Inflammatory macrophage treated with lipopolysaccharide for 1 hour (primary cell): ENCODE measurements around the gene SS18L1.

Experiments used
- DNase-seq, 2 donors: peaks; one replicate each; pipeline ENCODE4 v3.0.0-alpha.2; 2020 to 2022

Gene SS18L1

DNA sequence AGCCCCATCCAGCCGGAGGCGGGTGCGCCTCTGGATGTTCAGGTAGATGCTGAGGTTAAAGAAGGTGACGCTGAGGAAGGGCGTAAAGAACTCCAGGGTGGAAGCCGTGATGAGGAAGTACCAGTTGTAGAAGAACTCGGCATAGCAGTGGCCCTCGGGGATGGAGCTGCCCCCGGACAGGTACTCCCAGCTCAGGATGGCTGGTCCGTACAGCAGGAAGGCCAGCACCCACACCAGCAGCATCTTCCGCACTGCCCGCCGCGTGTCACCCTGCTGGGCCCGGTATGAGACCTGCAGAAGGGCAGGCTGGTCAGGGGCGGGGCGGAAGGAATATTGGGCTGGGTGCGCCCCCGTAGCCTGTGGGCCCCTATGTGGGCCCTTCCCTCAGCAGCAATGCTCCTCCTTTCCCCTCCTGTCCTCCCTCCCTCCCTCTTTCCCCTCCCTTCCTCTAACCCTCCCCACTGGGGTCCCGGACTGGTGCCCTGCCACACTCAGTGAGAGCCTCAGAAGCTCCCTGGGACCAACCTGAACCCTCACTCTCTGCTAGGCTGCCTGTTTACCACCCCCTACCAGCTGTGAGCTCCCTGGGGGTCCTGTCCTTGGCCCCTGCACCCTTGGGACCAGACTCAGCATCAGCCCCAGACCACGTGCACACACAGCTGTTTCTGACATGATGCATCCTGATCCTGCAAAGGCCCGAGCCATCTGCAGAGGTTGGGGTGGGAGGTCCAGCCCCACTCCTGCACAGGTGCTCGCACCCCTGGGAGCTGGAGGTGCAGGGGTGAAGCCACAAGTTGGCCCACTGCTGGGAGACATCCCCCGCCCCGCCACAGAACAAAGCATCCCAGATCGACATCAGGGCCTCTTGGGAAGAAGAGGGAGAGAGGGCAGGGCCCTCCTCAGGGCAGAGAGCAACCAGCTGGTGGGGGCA is 73.3 kb downstream of the SS18L1 start:
- DNase-seq, result no peak

GRCh38 chr20:62217913-62218773 is 74.6 kb downstream of the SS18L1 start:
- DNase-seq, result no peak

GRCh38 chr20:62219101-62219991 is 75.8 kb downstream of the SS18L1 start:
- DNase-seq, result no peak

DNA sequence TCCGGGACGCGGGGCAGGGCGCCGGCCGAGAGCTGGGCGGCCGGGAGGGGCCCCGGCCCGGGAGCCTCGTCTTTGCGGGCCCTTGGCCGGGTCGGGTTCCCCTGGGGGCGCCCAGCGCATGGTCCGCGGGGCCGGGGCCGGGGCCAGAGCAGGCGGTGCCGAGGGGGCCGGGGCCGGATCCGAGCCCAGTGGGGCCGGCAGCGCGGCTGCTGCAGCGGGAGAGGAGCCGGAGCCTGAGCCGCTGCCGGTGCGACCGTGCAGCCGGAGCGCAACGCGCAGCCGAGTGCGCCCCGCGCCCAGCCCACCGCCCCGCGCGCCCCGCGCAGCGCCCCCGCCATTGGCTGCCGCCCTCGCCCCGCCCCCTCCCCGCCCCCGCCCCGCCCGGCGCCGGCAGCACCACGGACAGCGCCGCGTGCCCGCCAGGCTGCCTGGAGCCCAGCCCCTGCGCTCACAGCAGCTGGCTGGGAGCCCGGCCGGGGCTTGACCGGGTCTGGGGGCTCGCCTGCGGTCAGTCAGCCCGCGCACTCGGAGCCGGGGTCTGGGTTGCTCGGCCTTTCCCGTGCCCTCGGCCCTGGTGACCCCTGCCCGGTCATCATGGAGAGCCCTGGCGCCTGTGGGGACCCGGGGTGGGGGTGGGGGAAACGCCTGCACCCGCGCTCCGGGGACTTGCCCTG is 76.6 kb downstream of the SS18L1 start, which contains the start of gene HRH3:
HRH3 (minus strand) TSS at position 287 of the 674 bp plus-strand sequence. CDS start 308 bp downstream, outside the sequence.
- DNase-seq, result no peak

DNA sequence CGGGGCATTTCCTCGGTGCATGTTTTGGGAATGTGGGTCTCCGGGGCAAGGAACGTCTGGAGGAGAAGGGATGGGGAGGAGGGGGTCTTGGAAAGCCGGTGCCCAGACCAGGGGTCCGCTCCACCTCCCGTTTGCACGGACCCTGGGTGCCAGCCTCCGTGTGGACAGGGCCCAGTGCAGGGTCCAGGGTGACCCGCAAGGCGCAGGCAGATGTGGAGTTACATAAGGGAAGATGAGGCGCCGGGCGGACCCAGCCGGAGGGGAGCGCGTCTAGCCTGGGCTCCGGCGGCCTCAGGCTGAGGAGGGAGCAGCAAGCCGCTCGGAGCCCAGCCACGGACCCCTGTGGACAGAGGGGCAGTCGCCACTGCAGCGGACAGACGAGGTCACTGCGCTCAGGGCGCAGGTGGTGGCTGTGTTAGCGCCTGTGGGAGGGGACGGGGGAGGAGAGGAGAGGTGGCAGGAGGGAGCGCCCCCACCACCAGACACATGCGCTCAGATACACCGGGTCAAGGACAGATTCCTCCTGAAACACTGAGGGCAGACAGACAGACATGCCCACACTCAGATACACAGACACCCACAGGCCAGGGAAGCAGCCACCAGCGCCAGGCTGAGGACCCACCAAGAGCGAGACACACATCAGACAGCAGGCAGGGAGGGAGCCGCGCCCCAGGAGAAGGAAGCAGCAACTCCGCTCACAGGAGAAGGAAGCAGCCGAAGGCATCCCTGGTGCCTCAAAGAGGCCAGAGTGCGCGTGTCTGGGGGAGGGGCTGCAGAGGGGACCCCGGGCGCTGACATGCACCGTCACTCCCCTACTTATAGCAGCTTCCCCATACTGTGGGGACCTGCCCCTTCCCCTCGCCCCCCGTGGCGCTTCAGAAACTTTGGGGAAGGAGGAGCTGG is 77.3 kb downstream of the SS18L1 start:
- no peak for DNase-seq

DNA sequence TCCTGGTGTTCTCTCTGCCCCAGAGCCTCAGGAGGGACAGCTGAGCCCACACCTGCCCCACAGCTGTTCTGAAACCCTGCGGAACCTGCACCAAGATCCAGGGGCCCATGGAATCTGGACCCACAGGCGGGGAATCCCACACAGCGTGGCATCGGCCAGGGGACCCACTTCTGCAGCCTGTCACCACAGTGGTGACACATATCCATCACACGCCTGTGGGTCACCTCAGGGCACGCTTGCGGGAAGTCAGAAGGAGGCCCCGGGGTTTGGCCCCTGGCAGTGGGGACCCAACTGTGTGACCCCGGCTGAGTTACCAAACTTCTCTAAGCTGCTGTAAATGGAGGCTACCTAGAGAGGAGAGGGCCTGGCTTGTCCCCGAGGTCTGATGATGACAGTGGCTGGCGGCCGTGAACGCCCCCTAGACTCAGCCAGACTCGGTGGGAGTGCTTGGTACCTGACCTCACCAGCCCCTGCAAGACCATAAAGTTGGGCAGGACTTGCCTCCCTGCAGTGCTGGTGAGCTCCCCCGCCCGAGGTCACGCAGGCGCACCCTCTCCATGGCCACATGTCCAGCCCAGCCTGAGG is 78.8 kb downstream of the SS18L1 start:
- DNase-seq, result no peak

- DNase-seq, result no peak
Observed at GRCh38 chr20:62222972-62223371, 79.4 kb downstream of the SS18L1 start.

DNA sequence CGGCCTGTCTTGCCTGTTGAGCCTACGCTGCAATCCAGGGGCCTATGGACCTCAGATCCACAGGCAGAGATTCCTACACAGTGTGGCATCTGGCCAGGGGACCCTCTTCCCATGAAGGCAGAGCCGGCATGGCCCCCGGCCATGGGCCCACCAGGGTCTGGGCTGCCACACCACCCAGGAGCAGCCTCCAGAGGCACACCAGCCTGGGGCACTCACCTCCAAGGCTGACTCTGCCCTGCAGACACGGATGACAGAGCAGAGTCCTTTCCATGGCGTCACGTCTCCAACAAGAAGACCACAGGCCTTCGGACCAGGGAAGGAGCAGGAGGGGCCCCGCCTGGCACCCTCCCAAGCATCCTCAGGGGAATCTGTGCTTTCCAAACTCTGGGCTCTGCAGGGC is 80.0 kb downstream of the SS18L1 start:
- no peak for DNase-seq

- no peak for DNase-seq
Observed at GRCh38 chr20:62224113-62224855, 80.7 kb downstream of the SS18L1 start.

- no peak for DNase-seq
Observed at GRCh38 chr20:62225026-62225425, 81.5 kb downstream of the SS18L1 start.

GRCh38 chr20:62225820-62226635 is 82.5 kb downstream of the SS18L1 start:
- DNase-seq, result no peak

DNA sequence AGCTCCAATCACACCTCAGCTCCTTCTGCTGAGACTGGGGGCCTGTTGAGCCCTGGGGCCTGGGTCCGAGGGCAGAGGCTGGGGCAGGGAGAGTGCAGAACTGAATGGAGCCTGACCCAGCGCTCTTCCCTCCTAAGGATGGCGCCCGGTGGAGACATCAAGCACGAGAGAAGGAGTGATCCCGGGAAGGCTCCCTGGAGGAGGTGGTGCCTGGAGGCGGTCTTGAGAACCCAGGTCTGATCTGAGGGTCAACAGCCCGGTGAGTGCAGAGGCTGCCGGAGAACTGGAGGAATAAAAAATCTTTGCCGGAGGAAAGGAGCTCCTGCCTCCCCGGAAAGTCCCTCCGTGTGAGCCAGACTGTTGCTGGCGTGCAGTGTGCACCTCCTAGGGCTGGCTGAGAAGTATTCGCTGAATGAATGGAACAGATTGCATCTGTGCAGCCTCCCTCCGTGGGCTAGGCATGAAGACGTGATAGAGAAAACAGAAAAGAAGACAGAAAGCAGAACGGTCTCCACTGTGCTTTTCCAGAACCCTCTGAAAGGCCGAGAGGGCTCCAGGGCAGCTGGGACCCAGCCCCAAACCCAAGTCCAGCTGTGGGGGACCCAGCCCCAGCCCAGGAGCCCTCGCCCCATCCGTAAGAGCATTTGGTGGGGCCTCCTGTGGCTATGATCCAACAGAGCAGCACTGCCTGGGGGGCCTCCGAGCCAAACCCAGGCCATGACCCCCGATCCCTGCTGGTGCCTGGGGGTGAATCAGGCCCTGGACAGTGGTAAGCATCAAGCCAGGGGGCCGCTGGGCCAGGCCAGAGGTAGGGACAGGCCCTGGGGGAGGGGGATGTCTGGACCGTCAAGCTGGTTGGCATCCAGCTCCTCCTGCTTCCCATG is 83.4 kb downstream of the SS18L1 start:
- no peak for DNase-seq

DNA sequence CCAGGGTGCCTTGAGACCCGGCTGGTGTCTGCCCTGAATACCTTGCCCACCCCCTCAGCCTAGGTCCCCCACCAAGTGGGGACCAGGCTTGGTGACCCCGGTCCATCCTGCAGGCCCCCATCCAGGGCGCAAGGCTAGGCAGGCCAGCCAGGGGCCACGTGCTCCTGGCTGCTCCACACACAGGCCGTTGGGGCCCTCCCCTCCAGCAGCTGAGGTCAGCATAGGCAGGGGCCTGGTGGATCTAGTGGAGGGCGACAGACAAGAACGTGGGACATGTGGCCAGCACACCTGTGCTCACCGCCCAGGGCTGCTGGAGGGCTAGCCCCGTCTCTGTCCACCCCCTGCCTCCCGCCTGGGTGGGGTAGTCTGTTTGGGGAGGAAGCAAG is 84.0 kb downstream of the SS18L1 start:
- DNase-seq, result no peak

DNA sequence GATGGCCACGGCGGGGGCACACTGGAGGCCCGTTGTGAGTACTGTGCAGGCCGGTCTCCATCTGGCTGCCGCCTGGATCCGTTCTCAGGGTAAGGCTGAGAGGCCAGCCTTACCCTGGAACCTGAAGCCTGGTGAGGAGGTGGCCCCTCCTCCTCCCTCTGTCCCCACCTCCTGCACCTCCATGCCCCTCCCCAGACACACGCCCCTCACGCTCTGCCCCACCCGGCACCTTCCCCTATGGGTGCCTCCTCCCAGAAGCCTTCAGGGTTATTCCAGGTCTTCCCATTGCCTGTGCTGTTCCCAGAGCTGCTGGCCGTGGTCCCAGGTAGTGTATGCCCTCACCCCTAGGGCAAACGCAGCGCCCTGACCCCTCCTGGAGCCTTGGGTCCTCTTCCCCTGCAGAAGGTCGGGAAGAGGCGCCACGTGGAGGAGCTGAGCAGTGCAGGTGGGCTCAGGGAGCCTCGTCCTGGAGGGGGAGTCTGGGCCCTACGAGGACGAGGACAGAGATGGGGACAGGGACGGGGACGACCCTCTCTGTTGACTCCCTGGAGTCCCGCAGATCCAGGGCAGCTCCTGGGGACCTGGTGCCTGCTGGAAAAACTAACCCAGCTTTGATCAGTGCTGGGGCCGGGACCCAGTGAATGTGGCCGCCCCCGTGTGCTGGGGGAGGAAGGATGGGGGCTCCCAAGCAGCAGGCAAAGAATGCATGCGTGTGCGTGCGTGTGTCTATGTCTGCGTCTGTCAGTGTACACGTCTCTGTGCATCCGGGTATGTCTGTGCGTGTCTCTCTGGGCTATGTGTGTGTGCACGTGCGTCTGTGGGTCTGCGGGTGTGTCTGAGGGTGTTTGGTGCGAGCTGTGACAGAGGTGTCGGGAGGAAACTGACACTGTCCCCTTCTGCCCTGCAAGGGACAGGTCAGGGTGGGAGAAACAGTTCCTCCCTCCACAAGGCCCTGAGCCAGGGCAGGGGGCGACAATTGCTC is 84.7 kb downstream of the SS18L1 start:
- DNase-seq, result no peak

DNA sequence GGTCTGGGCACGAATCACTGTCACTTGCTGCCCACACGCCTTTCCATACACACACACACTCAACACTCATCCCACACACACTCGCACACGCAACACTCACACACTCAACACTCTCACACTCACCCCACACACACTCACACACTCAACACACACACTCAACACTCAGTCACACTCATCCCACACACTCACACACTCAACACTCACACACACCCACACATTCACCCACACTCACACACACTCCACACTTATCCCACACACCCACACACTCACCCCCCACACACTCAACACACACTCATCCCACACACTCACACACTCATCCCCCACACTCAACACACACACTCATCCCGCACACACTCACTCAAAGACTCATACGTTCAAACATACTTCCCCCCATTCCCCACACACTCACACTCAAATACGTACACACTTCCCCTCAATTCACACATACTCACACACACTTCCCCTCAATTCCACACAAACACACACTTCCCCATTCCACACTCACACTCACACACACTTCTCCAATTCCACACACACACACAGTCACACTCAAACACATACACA is 85.5 kb downstream of the SS18L1 start:
- DNase-seq, result no peak

GRCh38 chr20:62229667-62230066 is 86.1 kb downstream of the SS18L1 start:
- DNase-seq, result no peak
